Measurements from ENCODE around the gene DLG1.

GRCh38 chr3:197203714-197204146, 94.7 kb downstream of the DLG1 start:
- no peak for TF ChIP-seq POLR2A (IDR thresholded peaks at IDR 0.05)
- TF ChIP-seq EP300 (IDR thresholded peaks at IDR 0.05) = no peak
- TF ChIP-seq POLR2AphosphoS5 (IDR thresholded peaks at IDR 0.05) = no peak
- TF ChIP-seq, protein P1, sequence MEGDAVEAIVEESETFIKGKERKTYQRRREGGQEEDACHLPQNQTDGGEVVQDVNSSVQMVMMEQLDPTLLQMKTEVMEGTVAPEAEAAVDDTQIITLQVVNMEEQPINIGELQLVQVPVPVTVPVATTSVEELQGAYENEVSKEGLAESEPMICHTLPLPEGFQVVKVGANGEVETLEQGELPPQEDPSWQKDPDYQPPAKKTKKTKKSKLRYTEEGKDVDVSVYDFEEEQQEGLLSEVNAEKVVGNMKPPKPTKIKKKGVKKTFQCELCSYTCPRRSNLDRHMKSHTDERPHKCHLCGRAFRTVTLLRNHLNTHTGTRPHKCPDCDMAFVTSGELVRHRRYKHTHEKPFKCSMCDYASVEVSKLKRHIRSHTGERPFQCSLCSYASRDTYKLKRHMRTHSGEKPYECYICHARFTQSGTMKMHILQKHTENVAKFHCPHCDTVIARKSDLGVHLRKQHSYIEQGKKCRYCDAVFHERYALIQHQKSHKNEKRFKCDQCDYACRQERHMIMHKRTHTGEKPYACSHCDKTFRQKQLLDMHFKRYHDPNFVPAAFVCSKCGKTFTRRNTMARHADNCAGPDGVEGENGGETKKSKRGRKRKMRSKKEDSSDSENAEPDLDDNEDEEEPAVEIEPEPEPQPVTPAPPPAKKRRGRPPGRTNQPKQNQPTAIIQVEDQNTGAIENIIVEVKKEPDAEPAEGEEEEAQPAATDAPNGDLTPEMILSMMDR (IDR thresholded peaks at IDR 0.05) = no peak

Data from stomach (tissue), 4 donors.